Measurements from ENCODE around the gene USH2A. TPM values are rescaled to one million over a fixed set of nuclear protein-coding genes. Genes with fewer than 3 reads are reported as not detected.

Gene USH2A
- total and polyA plus RNA-seq, 8 donors: 0.37 to 0.58 TPM; not detected in 6

- Histone ChIP-seq H3K9me3 (no peaks in the 10 kb centered on the region), H3K4me1 (peaks cover 0 to 51% (median 17%) of the 10 kb centered on the region in 4 donors), H3K27me3 (no peaks in the 10 kb centered on the region), H3K36me3 (peaks cover 10 to 65% (median 50%) of the 10 kb centered on the region in 4 donors), H3K27ac (no peak overlapping the region), H3K4me3 (no peak overlapping the region)
- WGBS, 5 donors: 87 to 94% (median 90%) methylated on average over 4 of the region's 4 CpGs
- intact Hi-C loops (cut with DNase I; ENCODE audit: low total_unique reads): no loop called here
- no peak for DNase-seq
- TF ChIP-seq POLR2AphosphoS5 (IDR thresholded peaks at IDR 0.05) (no peak), CTCF (IDR thresholded peaks at IDR 0.05) (no peak), EP300 (IDR thresholded peaks at IDR 0.05) (no peak), POLR2A (IDR thresholded peaks at IDR 0.05) (no peak)
Observed at GRCh38 chr1:215608646-215609045, 814.6 kb downstream of the USH2A start.

GRCh38 chr1:215607412-215607811 lies 815.8 kb downstream of the USH2A start:
- intact Hi-C loops (cut with DNase I; ENCODE audit: low total_unique reads): no loop called here

GRCh38 chr1:215606564-215607168 lies 816.6 kb downstream of the USH2A start:
- 63 to 83% (median 77%) methylated on average over 2 of the region's 2 CpGs for WGBS, 5 donors
- Histone ChIP-seq H3K4me1 (peaks cover 0 to 42% (median 16%) of the 10 kb centered on the region in 4 donors), H3K36me3 (peaks cover 5 to 59% (median 37%) of the 10 kb centered on the region in 4 donors), H3K9me3 (no peaks in the 10 kb centered on the region), H3K4me3 (no peak overlapping the region), H3K27me3 (no peaks in the 10 kb centered on the region), H3K27ac (no peak overlapping the region)
- intact Hi-C loops (cut with DNase I; ENCODE audit: low total_unique reads): no loop called here
- no peak for TF ChIP-seq EP300 (IDR thresholded peaks at IDR 0.05)
- peak in 3 of 7 experiments; percentile 25 to 55 (median 41) for TF ChIP-seq CTCF (IDR thresholded peaks at IDR 0.05)
- TF ChIP-seq POLR2A (IDR thresholded peaks at IDR 0.05): no peak
- TF ChIP-seq POLR2AphosphoS5 (IDR thresholded peaks at IDR 0.05): no peak
- no peak for DNase-seq

More at GRCh38 chr1:215607412-215607811, 815.8 kb downstream of the USH2A start:
- Histone ChIP-seq H3K9me3 (no peaks in the 10 kb centered on the region), H3K4me3 (no peak overlapping the region), H3K27ac (no peak overlapping the region), H3K27me3 (no peaks in the 10 kb centered on the region), H3K4me1 (peaks cover 0 to 50% (median 20%) of the 10 kb centered on the region in 4 donors), H3K36me3 (peaks cover 5 to 63% (median 39%) of the 10 kb centered on the region in 4 donors)
- no peak for DNase-seq
- WGBS, 5 donors: 27 to 57% (median 42%) methylated on average over 1 of the region's 1 CpG
- TF ChIP-seq CTCF (IDR thresholded peaks at IDR 0.05): no peak
- no peak for TF ChIP-seq POLR2A (IDR thresholded peaks at IDR 0.05)

- Histone ChIP-seq H3K36me3 (peaks cover 5 to 57% (median 36%) of the 10 kb centered on the region in 4 donors), H3K4me3 (no peak overlapping the region), H3K4me1 (peaks cover 0 to 42% (median 18%) of the 10 kb centered on the region in 4 donors), H3K27me3 (no peaks in the 10 kb centered on the region), H3K27ac (no peak overlapping the region), H3K9me3 (no peaks in the 10 kb centered on the region)
- no peak for DNase-seq
- intact Hi-C loops (cut with DNase I; ENCODE audit: low total_unique reads): no loop called here
- TF ChIP-seq CTCF (IDR thresholded peaks at IDR 0.05) (no peak), POLR2A (IDR thresholded peaks at IDR 0.05) (no peak), POLR2AphosphoS5 (IDR thresholded peaks at IDR 0.05) (no peak), EP300 (IDR thresholded peaks at IDR 0.05) (no peak)
- WGBS, 5 donors: 25 to 53% (median 37%) methylated on average over 3 of the region's 3 CpGs
Observed at GRCh38 chr1:215606036-215606435, 817.2 kb downstream of the USH2A start.
